Neural progenitor cell (in vitro differentiated cells): ENCODE results near the gene RIMS1.

ENCODE experiments used
- EZH2phosphoT487 ChIP-seq: fragments of 200-600 bp; sonication (generic); IDR thresholded peaks from 2 replicates; pipeline ENCODE4 v1.6.1; 2017; ENCODE audit warnings: antibody characterized with exemption
- TF ChIP-seq, protein P1 (sequence below): fragments of 200-600 bp; sonication (generic); IDR thresholded peaks from 2 replicates; pipeline ENCODE4 v1.5.1; 2017; ENCODE audit warnings: antibody characterized with exemption, mild to moderate bottlenecking

GRCh38 chr6:71997341-71997740 is 111.0 kb downstream of the RIMS1 start:
- TF ChIP-seq, protein P1, sequence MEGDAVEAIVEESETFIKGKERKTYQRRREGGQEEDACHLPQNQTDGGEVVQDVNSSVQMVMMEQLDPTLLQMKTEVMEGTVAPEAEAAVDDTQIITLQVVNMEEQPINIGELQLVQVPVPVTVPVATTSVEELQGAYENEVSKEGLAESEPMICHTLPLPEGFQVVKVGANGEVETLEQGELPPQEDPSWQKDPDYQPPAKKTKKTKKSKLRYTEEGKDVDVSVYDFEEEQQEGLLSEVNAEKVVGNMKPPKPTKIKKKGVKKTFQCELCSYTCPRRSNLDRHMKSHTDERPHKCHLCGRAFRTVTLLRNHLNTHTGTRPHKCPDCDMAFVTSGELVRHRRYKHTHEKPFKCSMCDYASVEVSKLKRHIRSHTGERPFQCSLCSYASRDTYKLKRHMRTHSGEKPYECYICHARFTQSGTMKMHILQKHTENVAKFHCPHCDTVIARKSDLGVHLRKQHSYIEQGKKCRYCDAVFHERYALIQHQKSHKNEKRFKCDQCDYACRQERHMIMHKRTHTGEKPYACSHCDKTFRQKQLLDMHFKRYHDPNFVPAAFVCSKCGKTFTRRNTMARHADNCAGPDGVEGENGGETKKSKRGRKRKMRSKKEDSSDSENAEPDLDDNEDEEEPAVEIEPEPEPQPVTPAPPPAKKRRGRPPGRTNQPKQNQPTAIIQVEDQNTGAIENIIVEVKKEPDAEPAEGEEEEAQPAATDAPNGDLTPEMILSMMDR = no peak
- no peak for TF ChIP-seq EZH2phosphoT487
